GM12878 (cell line): Measurements from ENCODE around the gene IL17B. TPM values are rescaled to one million over a fixed set of nuclear protein-coding genes. Genes with fewer than 3 reads are reported as not detected.

Experiments
- ATAC-seq: fragments of 200-7000 bp; cut with Tn5 transposase; 3 replicates; pipeline ENCODE4 v1.9.1; 2020; ENCODE audit warnings: mild to moderate bottlenecking, moderate library complexity
- BruUV-seq: library from RNA; stranded (reverse); fragments of 400-500 nt; replicated peaks from 2 replicates; lab custom pipeline; 2021; lab: Mats Ljungman, UMichigan
- CTCF ChIA-PET: fragments of 300-600 bp; sonication (Branson Sonifier 250); formaldehyde crosslinking; extraction: SDS; loops from one replicate; lab custom pipeline; 2021; ENCODE audit warnings: inconsistent platforms; lab: Yijun Ruan, JAX
- POLR2A ChIA-PET: fragments of 350-600 bp; formaldehyde crosslinking; extraction: SDS; loops from one replicate; lab custom pipeline; 2021; ENCODE audit warnings: inconsistent platforms; lab: Charles Lee
- RAD21 ChIA-PET: fragments of 300-600 bp; sonication (Branson Sonifier 250); formaldehyde crosslinking; loops from one replicate; lab custom pipeline; 2023; ENCODE audit warnings: antibody characterized with exemption; ENCODE audit not compliant: unreplicated experiment; lab: Charles Lee
- SMC1A ChIA-PET: fragments of 300-600 bp; sonication (Branson Sonifier 250); formaldehyde crosslinking; loops from one replicate; lab custom pipeline; 2023; ENCODE audit not compliant: unreplicated experiment, uncharacterized antibody; lab: Charles Lee
- DNase-seq: peaks from one replicate; pipeline ENCODE4 v3.0.0-alpha.2; 2011; ENCODE audit warnings: low read depth, low spot score
- FAIRE-seq: peaks from 3 replicates; lab custom pipeline; 2011; peaks lifted over from hg19 to GRCh38; lab: Jason Lieb, UNC
- H2AFZ ChIP-seq: 2 replicates; pipeline ENCODE4 v1.6.0; 2011; ENCODE audit warnings: low read depth, low read length, control low read depth; ENCODE audit not compliant: control insufficient read depth
- H3K27ac ChIP-seq: 2 replicates; pipeline ENCODE4 v1.5.1; 2011; ENCODE audit warnings: control low read depth; ENCODE audit not compliant: control insufficient read depth, insufficient read depth
- H3K27me3 ChIP-seq, 2 experiments: replicated peaks in 1 of 2; 2 replicates each; pipeline versions ENCODE4 v1.6.0 to v1.6.1; 2011; ENCODE audit warnings: low read length in 1 of 2; ENCODE audit not compliant: control insufficient read depth in 2 of 2, insufficient read depth in 2 of 2
- H3K36me3 ChIP-seq, 2 experiments: 2 replicates each; pipeline ENCODE4 v1.5.1; 2011; ENCODE audit warnings: low read length in 1 of 2; ENCODE audit not compliant: control insufficient read depth in 2 of 2, insufficient read depth in 2 of 2
- H3K4me1 ChIP-seq: 2 replicates; pipeline ENCODE4 v1.6.1; 2011; ENCODE audit warnings: mild to moderate bottlenecking, low read length, moderate library complexity, mixed read lengths; ENCODE audit not compliant: control insufficient read depth, insufficient read depth
- H3K4me2 ChIP-seq: 2 replicates; pipeline ENCODE4 v1.6.0; 2011; ENCODE audit warnings: control low read depth; ENCODE audit not compliant: control insufficient read depth, insufficient read depth
- H3K4me3 ChIP-seq: fragments of 200-600 bp; sonication (generic); 2 replicates; pipeline ENCODE4 v1.5.1; 2016
- H3K79me2 ChIP-seq: 2 replicates; pipeline ENCODE4 v1.6.0; 2011; ENCODE audit warnings: low read length; ENCODE audit not compliant: control insufficient read depth, insufficient read depth
- H3K9ac ChIP-seq: 2 replicates; pipeline ENCODE4 v1.8.0; 2011; ENCODE audit warnings: low read length, control low read depth, mixed read lengths; ENCODE audit not compliant: control insufficient read depth, insufficient read depth
- H3K9me3 ChIP-seq: replicated peaks from 3 replicates; pipeline ENCODE4 v1.5.1; 2011; ENCODE audit warnings: mild to moderate bottlenecking, low read length; ENCODE audit not compliant: control insufficient read depth, insufficient read depth
- H4K20me1 ChIP-seq: 2 replicates; pipeline ENCODE4 v1.6.0; 2011; ENCODE audit not compliant: control insufficient read depth, insufficient read depth
- ATF7 ChIP-seq: fragments of 450-650 bp; IDR thresholded peaks from 2 replicates; pipeline ENCODE4 v1.6.1; 2016; ENCODE audit warnings: low read depth, mild to moderate bottlenecking
- CBX3 ChIP-seq: fragments of 200-600 bp; sonication (generic); IDR thresholded peaks from 2 replicates; pipeline ENCODE4 v1.6.1; 2016; ENCODE audit warnings: low read depth, borderline replicate concordance
- CHD1 ChIP-seq: IDR thresholded peaks from 2 replicates; pipeline ENCODE4 v1.6.1; 2012; ENCODE audit warnings: low read depth, low read length, improper control_type of control experiment
- CHD4 ChIP-seq: fragments of 200-600 bp; sonication (generic); IDR thresholded peaks from 2 replicates; pipeline ENCODE4 v1.6.1; 2016; ENCODE audit warnings: mild to moderate bottlenecking
- CREB1 ChIP-seq: IDR thresholded peaks from 2 replicates; pipeline ENCODE4 v1.6.1; 2012; ENCODE audit warnings: low read depth, mild to moderate bottlenecking, inconsistent platforms
- CUX1 ChIP-seq: IDR thresholded peaks from 2 replicates; pipeline ENCODE4 v1.6.1; 2012; ENCODE audit warnings: improper control_type of control experiment, low read depth, low read length; ENCODE audit not compliant: insufficient replicate concordance
- EED ChIP-seq: sonication (generic); IDR thresholded peaks from 2 replicates; pipeline ENCODE4 v1.6.1; 2016; ENCODE audit warnings: antibody characterized with exemption, low read depth
- HDGF ChIP-seq: fragments of 450-650 bp; IDR thresholded peaks from 2 replicates; pipeline ENCODE4 v1.6.1; 2016; ENCODE audit warnings: antibody characterized with exemption
- IKZF1 ChIP-seq: fragments of 450-650 bp; conservative IDR thresholded peaks from 2 replicates; pipeline ENCODE4 v1.6.1; 2017; ENCODE audit warnings: antibody characterized with exemption, mild to moderate bottlenecking
- KAT2A ChIP-seq: conservative IDR thresholded peaks from 2 replicates; pipeline ENCODE4 v1.6.1; 2011; ENCODE audit warnings: low read depth, low read length; ENCODE audit not compliant: control insufficient read depth
- PML ChIP-seq: IDR thresholded peaks from 2 replicates; pipeline ENCODE4 v1.6.1; 2012; ENCODE audit warnings: low read length, inconsistent platforms
- PRDM15 ChIP-seq: fragments of 450-650 bp; formaldehyde crosslinking; IDR thresholded peaks from 2 replicates; pipeline ENCODE4 v1.4.0; 2020; ENCODE audit warnings: mild to moderate bottlenecking, moderate library complexity
- SIX5 ChIP-seq: IDR thresholded peaks from 2 replicates; pipeline ENCODE4 v1.6.1; 2011; ENCODE audit warnings: mild to moderate bottlenecking, low read depth, low read length, moderate library complexity; ENCODE audit not compliant: severe bottlenecking
- SREBF2 ChIP-seq: IDR thresholded peaks from 2 replicates; pipeline ENCODE4 v1.6.1; 2012; ENCODE audit warnings: mild to moderate bottlenecking, low read length
- TCF12 ChIP-seq: IDR thresholded peaks from 2 replicates; pipeline ENCODE4 v1.6.1; 2011; ENCODE audit warnings: low read depth, mild to moderate bottlenecking, low read length
- TCF7 ChIP-seq: IDR thresholded peaks from 2 replicates; pipeline ENCODE4 v1.6.1; 2014; ENCODE audit warnings: antibody characterized with exemption, borderline replicate concordance
- WGBS: methylation state at CpG from one replicate; pipeline ENCODE4 v1.1.6; 2016; ENCODE audit warnings: low lambda C conversion rate; ENCODE audit not compliant: insufficient replicate concordance, insufficient coverage; ENCODE audit errors: missing lambda C conversion rate; 5-methylcytosine and 5-hydroxymethylcytosine counted together
- in situ Hi-C: fragments of 300-500 bp; cut with MboI; formaldehyde crosslinking; loops from 9 replicates; pipeline ENCODE4 v1.14.3; 2018; ENCODE audit warnings: mixed read lengths
- intact Hi-C: fragments of 100-400 bp; cut with micrococcal nuclease; formaldehyde crosslinking; loops from one replicate; pipeline ENCODE4 v1.14.2; 2022; ENCODE audit not compliant: unreplicated experiment
- polyA plus RNA-seq, 11 experiments: library from polyadenylated mRNA; depleted of rRNA in 4 of 11; unstranded in 6 of 11; stranded (reverse) in 5 of 11; fragments of >200 nt; fragmentation: Nextera tagmentation in 4 of 11; fragmentation: Illumina TruSeq in 1 of 11; extraction: Ambion mirVana in 4 of 11; extraction: Trizol in 1 of 11; gene quantifications; 1 replicate in 1 of 11; 2 replicates in 10 of 11; pipeline versions ENCODE4 v1.2.1 to v1.2.3, GENCODE V29; 2011 to 2016; ENCODE audit warnings: inconsistent platforms in 2 of 11, missing spikeins in 2 of 11, low read depth in 1 of 11
- total RNA-seq, 4 experiments: library from RNA; depleted of rRNA in 3 of 4; stranded (reverse); fragments of >200 nt in 3 of 4; fragmentation: Illumina TruSeq in 1 of 4; extraction: Trizol in 1 of 4; gene quantifications; 2 replicates each; pipeline versions ENCODE4 v1.2.1 to v1.2.3, GENCODE V29; 2013 to 2021

The IL17B gene
- total and polyA plus RNA-seq, 10 of the 15 experiments (the other 5 are each of a cell fraction or from before 2014, with no cell fraction given) = not detected

- TF ChIP-seq SREBF2 (no peak), EED (no peak), CHD4 (no peak), HDGF (no peak), IKZF1 (no peak), ATF7 (no peak), PML (no peak), KAT2A (no peak), CREB1 (no peak)
These were observed 28.5 kb upstream of the IL17B start (continued) for GRCh38 chr5:149407323-149408251.

- no peaks in the 10 kb centered on the region for H4K20me1 ChIP-seq
- H3K9me3 ChIP-seq = no peaks in the 10 kb centered on the region
- no peak overlapping the region for H3K9ac ChIP-seq
- no peak overlapping the region for H2AFZ ChIP-seq
- H3K79me2 ChIP-seq = no peaks in the 10 kb centered on the region
- peaks cover 0 to 2% of the 10 kb centered on the region in 2 experiments; a peak in 2 of 4 replicates for H3K27me3 ChIP-seq
- ChIA-PET POLR2A (no interaction called here), CTCF (interaction anchor here (1.3 to 1.4 kb wide), 2 partner anchors 12 to 25 kb away, joined by 3 to 7 read pairs; no protein-coding TSS in a partner anchor), RAD21 (no interaction called here), SMC1A (no interaction called here)
- no peak overlapping the region for H3K4me3 ChIP-seq
- intact Hi-C loops = no loop called here
- in situ Hi-C loops = no loop called here
- H3K27ac ChIP-seq = no peak overlapping the region
- H3K4me1 ChIP-seq = no peaks in the 10 kb centered on the region
- H3K4me2 ChIP-seq = no peak overlapping the region
- no peaks in the 10 kb centered on the region for H3K36me3 ChIP-seq
- WGBS = 16% methylated on average over 4 of the region's 4 CpGs
- no TSS peak for BruUV-seq
- DNase-seq (no peak), FAIRE-seq (no peak), ATAC-seq (no peak)
- no peak for TF ChIP-seq CHD1
- TF ChIP-seq CBX3 = no peak
- no peak for TF ChIP-seq PRDM15 (CRISPR knock-in tag)
- no peak for TF ChIP-seq CUX1
- TF ChIP-seq TCF7 = no peak
- TF ChIP-seq HDGF = no peak
- no peak for TF ChIP-seq TCF12
- TF ChIP-seq SIX5 = no peak
These were observed 27.9 kb upstream of the IL17B start for GRCh38 chr5:149406979-149407306.
